HG03460 (cell line): ENCODE measurements around the gene TMEM86B.

Experiments used
- ATAC-seq: cut with Tn5 transposase; IDR thresholded peaks from one replicate; pipeline ENCODE4 v1.9.1; 2021; ENCODE audit not compliant: unreplicated experiment

The TMEM86B gene

DNA sequence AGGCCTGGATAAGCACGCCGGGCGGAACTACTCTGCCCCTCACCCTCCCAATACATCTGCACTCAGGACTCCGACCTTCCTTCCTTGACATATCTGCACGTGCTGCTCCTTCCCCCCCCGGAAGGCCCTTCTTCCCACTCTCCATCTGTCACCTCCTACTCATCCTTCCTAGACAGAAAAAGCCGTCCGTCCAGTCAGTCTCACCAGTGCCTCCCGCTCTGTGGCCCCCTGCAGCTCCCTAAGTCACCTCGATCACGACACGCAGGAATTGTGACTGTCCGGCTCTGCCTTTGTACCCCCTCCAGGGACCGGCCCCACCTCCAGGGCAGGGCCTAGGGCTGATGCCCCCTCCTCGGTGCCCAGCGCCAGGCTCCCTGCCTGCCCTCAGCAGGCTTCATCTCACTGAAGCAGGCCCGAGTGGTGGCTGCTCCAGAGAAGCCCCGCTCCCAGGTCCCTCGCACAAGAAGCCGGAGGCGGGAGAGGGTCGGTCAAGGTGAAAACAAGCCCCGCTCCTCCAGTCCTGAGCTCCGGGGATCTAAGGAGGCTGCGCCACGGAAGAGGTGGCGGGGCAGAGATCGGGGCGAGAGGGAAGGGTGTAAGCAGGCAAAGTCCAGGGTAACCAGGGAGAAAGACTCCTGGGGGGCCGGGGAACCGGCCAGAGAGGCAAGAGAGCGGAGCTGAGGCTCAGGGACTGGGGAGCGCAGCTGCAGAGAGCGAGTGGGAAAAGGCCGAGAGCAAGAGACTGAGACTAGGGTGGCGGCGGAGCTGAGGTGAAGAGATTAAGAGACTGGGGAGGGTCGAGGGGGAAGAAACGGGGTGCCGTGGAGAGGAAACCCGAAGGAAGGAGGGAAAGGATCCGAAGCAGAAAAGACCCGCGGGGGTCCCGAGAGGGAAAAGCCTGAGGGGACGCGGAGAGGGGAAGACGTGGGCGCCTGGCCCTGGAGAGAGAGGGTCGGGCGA is 29.2 kb upstream of the TMEM86B start:
- ATAC-seq = no peak

DNA sequence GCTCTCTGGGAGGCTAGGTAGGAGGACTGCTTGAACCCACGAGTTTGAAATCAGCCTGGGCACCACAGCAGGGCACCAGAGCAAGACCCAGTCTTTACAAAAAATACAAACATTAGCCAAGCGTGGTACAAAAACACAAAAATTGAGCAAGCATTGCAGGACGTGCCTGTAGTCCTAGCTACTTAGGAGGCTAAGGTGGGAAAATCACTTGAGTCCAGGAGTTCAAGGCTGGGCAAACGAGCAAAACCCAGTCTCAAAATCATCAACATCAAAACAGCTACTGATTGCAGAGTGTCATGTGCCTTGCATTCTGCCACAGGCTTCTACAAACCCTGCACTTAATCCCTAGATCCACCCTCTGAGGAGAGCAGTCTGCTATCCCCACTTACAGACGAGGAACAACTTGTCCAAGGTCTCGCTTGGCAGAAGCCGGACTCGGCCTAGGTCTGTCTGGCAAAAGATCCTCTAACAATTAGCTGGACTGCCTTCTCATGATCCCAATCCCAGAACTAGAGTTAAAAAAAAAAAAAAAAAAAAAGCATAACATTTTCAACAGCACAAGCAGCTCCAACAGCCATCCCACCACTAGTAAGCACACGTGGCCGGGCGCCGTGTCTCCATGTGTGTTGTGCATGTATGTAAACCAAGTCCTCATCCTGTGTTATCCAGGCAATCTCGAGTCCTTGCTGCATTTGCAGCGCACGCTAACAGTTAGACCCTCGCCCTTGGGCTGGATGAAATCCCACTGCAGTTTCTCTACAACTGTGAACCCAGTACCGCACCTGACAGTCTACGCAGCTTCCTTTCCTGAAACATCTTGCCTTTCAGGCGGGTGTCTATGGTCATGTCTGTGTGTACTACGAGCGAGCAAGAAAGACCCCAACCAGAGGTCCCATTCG is 28.2 kb upstream of the TMEM86B start:
- ATAC-seq = no peak

GRCh38 chr19:55255618-55256423 is 27.3 kb upstream of the TMEM86B start:
- ATAC-seq = no peak

GRCh38 chr19:55254625-55254977 is 26.0 kb upstream of the TMEM86B start:
- no peak for ATAC-seq

GRCh38 chr19:55253842-55254624 is 25.5 kb upstream of the TMEM86B start:
- ATAC-seq = no peak

DNA sequence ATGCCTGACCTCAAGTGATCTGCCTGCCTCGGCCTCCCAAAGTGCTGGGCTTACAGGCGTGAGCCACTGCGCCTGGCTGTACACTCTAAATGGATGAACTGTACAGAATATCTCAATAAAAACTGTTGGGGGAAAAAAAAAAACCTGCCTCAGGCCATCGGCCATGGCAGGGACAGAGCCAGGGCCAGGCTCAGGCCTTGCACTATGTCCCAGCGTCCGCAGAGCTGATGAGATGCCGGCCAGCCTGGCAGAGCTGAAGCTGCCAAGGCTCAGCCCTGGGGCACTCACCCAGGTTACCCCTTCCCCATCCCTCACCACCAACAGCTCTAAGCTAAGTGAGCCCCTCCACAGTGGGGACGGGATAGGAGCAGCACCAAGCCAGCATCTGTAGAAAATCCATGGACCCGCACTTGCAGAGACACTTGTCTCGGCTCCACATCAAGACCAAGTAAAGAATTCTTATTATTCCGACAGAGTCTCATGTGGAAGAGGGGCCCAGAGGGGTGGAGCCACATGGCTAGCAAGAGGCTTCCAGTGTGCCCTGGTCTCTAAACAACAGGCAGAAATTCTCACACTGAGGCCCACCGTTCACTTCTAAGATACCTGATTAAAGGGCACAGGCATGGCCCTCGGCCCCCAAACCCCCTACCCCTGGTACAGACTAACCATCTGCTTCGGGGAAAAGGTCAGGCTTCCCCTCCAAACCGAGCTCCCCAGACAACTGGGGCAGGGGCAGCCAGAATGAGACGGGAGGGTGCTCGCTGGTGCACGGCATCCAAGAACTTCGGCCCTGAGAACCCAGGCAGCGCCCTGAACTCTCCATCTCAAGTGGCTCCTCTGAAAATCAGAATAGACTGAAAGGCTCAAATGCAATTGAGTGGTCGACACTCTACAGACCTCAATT is 24.4 kb upstream of the TMEM86B start:
- no peak for ATAC-seq

GRCh38 chr19:55251341-55252081 is 22.9 kb upstream of the TMEM86B start:
- ATAC-seq = no peak

- ATAC-seq = no peak
These were observed 21.9 kb upstream of the TMEM86B start for GRCh38 chr19:55250262-55251036.

DNA sequence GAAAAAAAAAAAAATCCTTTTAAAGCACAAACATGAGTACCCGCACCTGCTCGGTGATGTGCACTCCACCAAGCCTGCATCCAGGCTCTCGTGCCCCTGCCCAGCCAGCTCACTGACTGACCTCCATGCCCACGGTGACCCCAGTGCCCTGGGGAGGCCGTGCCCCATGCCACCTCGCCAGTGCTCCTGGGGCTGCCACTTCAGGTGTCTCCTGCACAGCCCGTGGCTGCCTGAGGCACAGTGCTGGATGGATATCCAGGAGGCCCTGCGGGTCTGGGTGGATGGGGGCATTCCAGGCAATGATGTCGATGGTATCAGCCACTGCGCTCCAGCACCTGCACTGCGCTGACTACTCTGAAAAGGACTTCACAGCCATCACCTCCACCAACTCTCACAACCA is 21.3 kb upstream of the TMEM86B start:
- no peak for ATAC-seq

DNA sequence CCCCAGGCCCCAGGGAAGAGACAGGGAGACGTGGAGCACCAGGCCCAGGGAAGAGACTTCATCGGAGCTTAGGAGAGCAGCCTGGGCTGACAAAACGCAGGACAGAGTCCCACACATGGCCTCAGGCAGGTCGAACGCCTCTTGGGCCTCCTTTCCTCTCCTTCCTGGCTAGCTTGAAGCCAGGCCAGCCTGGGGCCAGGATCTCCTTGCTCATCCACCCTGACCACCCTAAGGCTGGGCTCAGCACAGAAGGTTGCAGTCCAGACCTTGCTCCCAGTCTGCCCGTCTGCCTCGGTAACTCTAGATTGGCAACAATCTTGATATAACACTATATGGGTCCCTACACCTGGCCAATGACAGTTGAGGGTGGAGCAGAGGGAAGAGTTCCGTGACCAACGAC is 20.1 kb upstream of the TMEM86B start:
- ATAC-seq = no peak

DNA sequence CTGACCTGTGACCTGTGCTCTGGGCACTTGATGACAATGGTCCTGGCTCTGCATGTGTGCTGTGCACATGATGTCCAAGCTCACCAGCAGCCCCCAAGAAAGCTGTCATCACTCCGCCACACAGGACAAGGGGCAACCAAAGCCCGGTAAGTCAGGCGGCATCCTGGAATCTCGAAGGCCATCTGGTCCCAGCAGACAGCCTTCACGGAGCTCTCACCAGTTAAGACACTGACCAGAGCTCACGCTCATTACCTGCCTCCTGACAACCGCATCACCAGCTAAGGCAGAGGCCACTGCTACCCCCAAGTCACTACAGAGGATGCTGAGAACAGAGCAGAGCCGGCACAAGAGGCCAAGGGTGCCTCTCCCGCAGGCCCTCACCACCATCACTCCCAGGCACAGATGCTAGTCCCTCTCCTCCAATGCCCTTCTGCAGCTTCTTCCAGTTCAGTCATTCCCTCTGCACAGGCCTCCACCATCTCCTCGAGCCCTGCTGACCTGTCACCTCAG is 19.7 kb upstream of the TMEM86B start:
- ATAC-seq = no peak

- ATAC-seq = no peak
These were observed 19.1 kb upstream of the TMEM86B start for GRCh38 chr19:55247621-55248099.

DNA sequence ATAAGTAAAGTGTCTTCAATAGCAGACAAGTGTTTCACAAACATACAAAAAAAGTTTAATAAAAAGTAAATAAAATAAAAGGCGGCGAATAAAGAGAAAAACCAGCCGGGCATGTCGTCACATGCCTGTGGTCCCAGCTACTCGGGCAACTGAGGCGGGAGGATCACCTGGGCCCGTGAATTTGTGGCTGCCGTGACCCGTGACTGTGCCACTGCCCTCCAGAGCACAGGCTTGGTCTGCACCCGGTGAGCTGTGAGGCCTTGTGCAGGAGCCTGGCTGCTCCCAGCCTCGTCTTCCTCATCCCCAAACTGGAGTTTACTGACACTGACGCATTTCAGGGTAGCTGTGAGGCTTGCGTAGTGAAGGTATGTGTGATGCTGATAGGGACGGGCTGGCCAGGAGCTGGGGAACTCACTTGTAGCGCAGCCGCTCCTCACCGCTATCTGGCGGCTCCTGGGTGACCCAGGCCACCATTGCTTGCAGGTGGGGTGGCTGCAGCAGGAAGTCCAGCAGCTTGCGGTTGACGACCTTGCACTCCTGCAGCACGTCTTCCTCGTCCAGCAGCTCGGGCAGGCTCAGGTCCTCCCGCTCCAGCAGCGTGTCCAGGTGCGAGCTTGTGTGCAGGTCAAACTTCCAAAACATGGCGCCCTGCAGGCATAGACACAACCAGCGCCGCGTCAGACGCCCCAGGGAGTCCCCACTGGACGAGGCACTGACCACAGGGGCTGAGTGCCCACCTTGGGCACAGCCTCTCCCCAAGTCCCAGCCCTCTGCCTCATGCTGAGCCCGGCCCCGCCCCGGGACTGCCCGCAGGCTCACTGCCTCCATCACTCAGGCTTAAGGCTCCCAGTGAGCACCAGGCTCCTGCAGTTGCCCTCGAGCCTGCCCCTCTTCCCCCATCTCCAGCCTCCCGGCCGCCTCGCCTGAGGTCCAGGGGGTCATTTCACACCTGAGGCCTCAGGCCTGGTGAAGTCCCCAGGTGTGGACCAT is 18.2 kb upstream of the TMEM86B start:
- no peak for ATAC-seq

- ATAC-seq = no peak
These were observed 16.8 kb upstream of the TMEM86B start for GRCh38 chr19:55245236-55245904.

DNA sequence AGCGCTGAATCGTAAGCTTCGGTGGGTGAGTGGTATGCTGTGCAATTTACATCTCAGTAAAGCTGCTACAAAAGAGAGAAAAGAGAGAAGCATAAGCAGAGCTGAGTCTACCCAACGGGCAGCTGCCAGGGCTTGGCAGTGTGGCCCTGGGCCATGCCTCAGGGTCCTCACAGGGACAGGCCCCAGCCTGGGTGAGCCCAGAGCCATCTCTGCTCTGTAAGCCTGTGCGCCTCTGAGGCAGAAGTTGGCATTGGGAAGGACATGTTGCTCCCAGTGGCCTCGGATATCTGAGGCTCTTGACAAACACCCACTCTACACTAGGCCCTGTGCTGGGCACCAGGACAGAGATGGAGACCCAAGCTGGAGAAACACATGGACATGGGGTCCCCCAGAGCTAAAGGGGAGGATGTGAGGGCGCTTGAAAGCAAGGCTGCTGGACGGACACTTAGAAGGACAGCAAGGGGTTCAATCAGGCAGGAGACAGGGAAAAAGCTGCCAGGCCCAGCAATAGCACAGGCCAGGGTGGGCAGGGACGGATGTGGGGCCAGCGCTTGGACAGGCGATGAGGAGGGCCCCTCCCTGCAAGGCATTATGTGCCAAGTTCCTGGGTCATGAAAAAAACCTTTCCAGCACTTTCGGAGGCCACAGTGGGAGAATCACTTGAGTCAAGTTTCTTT is 15.6 kb upstream of the TMEM86B start:
- ATAC-seq = no peak
